ENCODE data around the gene NSUN3.

Gene NSUN3

GRCh38 chr3:94167346-94167745 is 104.5 kb downstream of the NSUN3 start:
- no peak for ATAC-seq
- TF ChIP-seq ZFP30 (CRISPR knock-in tag; IDR thresholded peaks at IDR 0.05) (no peak), SNAI2 (CRISPR knock-in tag; IDR thresholded peaks at IDR 0.05) (no peak), ZNF8 (CRISPR knock-in tag; IDR thresholded peaks at IDR 0.05) (no peak), PPARA (CRISPR knock-in tag; IDR thresholded peaks at IDR 0.05; ENCODE audit: borderline replicate concordance) (no peak), ZC3H10 (CRISPR knock-in tag; IDR thresholded peaks at IDR 0.05) (no peak), ISL1 (CRISPR knock-in tag; IDR thresholded peaks at IDR 0.05) (no peak), BACH2 (CRISPR knock-in tag; IDR thresholded peaks at IDR 0.05; ENCODE audit: borderline replicate concordance) (no peak), ZNF70 (CRISPR knock-in tag; IDR thresholded peaks at IDR 0.05) (no peak), ESRRG (CRISPR knock-in tag; IDR thresholded peaks at IDR 0.05) (no peak), ARNTL (CRISPR knock-in tag; IDR thresholded peaks at IDR 0.05; ENCODE audit: borderline replicate concordance, low read depth) (no peak)
- TF ChIP-seq, protein P1, sequence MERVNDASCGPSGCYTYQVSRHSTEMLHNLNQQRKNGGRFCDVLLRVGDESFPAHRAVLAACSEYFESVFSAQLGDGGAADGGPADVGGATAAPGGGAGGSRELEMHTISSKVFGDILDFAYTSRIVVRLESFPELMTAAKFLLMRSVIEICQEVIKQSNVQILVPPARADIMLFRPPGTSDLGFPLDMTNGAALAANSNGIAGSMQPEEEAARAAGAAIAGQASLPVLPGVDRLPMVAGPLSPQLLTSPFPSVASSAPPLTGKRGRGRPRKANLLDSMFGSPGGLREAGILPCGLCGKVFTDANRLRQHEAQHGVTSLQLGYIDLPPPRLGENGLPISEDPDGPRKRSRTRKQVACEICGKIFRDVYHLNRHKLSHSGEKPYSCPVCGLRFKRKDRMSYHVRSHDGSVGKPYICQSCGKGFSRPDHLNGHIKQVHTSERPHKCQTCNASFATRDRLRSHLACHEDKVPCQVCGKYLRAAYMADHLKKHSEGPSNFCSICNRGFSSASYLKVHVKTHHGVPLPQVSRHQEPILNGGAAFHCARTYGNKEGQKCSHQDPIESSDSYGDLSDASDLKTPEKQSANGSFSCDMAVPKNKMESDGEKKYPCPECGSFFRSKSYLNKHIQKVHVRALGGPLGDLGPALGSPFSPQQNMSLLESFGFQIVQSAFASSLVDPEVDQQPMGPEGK (CRISPR knock-in tag; IDR thresholded peaks at IDR 0.05; ENCODE audit: borderline replicate concordance): no peak

DNA sequence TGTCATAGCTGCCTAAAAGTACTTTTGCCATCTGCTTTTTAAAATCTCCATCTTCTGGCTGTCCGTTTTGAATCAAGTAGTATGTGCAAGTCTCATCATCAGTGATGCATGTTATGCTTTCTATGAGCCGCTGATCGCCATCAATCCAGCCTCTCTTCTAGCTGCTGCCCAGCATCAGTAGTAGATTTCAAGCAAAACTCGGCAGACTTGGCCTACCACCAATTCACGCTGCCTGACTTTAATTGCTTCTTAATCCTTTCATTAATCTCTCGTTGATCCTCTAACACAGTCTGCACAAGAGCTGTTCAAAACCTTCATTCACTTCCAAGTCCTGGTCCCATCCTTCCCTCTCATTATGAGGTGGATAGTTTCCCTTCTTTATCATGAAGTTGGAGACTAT is 104.9 kb downstream of the NSUN3 start:
- TF ChIP-seq, protein P1 (CRISPR knock-in tag; IDR thresholded peaks at IDR 0.05; ENCODE audit: borderline replicate concordance): no peak
- TF ChIP-seq ZNF8 (CRISPR knock-in tag; IDR thresholded peaks at IDR 0.05): no peak
- TF ChIP-seq ZFP3 (CRISPR knock-in tag; IDR thresholded peaks at IDR 0.05): no peak
- no peak for TF ChIP-seq ISL1 (CRISPR knock-in tag; IDR thresholded peaks at IDR 0.05)
- no peak for TF ChIP-seq TCF4 (CRISPR knock-in tag; IDR thresholded peaks at IDR 0.05; ENCODE audit: borderline replicate concordance)
- no peak for TF ChIP-seq OSR1 (CRISPR knock-in tag; IDR thresholded peaks at IDR 0.05)
- no peak for TF ChIP-seq CSDC2 (CRISPR knock-in tag; IDR thresholded peaks at IDR 0.05)
- TF ChIP-seq SNAI2 (CRISPR knock-in tag; IDR thresholded peaks at IDR 0.05): no peak
- TF ChIP-seq ZC3H10 (CRISPR knock-in tag; IDR thresholded peaks at IDR 0.05): no peak
- TF ChIP-seq ESRRG (CRISPR knock-in tag; IDR thresholded peaks at IDR 0.05): no peak
- ATAC-seq: no peak

DNA sequence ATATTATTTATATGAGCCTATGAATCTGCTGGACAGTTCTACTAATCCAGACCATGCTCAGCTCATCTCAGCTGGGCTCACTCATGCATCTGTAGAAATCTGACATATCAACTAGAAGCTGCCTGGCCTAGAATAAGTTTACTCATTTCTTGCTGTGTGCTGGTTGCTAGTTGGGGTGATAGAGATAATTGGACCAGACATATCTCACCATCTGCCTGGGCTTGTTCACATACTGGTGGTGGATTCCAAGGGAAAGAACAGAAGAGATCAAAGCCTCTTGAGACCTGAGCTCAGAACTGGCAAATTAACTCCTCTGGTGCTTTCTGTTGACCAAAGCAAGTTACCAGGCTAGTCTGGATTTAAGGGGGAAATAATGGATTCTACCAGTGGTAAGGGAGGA is 109.1 kb downstream of the NSUN3 start:
- TF ChIP-seq ISL1 (CRISPR knock-in tag; IDR thresholded peaks at IDR 0.05): peak; percentile 45; the same call in 1 of the 2 replicates
- TF ChIP-seq GLIS3 (CRISPR knock-in tag; IDR thresholded peaks at IDR 0.05): no peak

GRCh38 chr3:94172695-94173310 is 109.9 kb downstream of the NSUN3 start:
- ATAC-seq: peak; percentile 35
- TF ChIP-seq, protein P1 (CRISPR knock-in tag; IDR thresholded peaks at IDR 0.05; ENCODE audit: borderline replicate concordance): no peak
- TF ChIP-seq ARNTL (CRISPR knock-in tag; IDR thresholded peaks at IDR 0.05; ENCODE audit: borderline replicate concordance, low read depth) (no peak), ZFP3 (CRISPR knock-in tag; IDR thresholded peaks at IDR 0.05) (no peak), CREB5 (CRISPR knock-in tag; IDR thresholded peaks at IDR 0.05; ENCODE audit: low read depth) (0 out of 2 replicates have a peak, but pooled peaks have one; percentile 28), ZFP30 (CRISPR knock-in tag; IDR thresholded peaks at IDR 0.05) (no peak), ZNF565 (CRISPR knock-in tag; conservative IDR thresholded peaks at IDR 0.05; ENCODE audit: low read depth) (no peak), BACH2 (CRISPR knock-in tag; IDR thresholded peaks at IDR 0.05; ENCODE audit: borderline replicate concordance) (no peak), GLIS3 (CRISPR knock-in tag; IDR thresholded peaks at IDR 0.05) (no peak), ISL1 (CRISPR knock-in tag; IDR thresholded peaks at IDR 0.05) (peak; percentile 92), ZNF70 (CRISPR knock-in tag; IDR thresholded peaks at IDR 0.05) (no peak), ZNF8 (CRISPR knock-in tag; IDR thresholded peaks at IDR 0.05) (no peak), RARB (CRISPR knock-in tag; IDR thresholded peaks at IDR 0.05) (no peak), PPARA (CRISPR knock-in tag; IDR thresholded peaks at IDR 0.05; ENCODE audit: borderline replicate concordance) (no peak), SNAI2 (CRISPR knock-in tag; IDR thresholded peaks at IDR 0.05) (no peak), TOX (CRISPR knock-in tag; IDR thresholded peaks at IDR 0.05; ENCODE audit: borderline replicate concordance) (no peak), CSDC2 (CRISPR knock-in tag; IDR thresholded peaks at IDR 0.05) (no peak)
- TF ChIP-seq, protein P2, sequence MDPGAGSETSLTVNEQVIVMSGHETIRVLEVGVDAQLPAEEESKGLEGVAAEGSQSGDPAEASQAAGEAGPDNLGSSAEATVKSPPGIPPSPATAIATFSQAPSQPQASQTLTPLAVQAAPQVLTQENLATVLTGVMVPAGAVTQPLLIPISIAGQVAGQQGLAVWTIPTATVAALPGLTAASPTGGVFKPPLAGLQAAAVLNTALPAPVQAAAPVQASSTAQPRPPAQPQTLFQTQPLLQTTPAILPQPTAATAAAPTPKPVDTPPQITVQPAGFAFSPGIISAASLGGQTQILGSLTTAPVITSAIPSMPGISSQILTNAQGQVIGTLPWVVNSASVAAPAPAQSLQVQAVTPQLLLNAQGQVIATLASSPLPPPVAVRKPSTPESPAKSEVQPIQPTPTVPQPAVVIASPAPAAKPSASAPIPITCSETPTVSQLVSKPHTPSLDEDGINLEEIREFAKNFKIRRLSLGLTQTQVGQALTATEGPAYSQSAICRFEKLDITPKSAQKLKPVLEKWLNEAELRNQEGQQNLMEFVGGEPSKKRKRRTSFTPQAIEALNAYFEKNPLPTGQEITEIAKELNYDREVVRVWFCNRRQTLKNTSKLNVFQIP (CRISPR knock-in tag; IDR thresholded peaks at IDR 0.05; ENCODE audit: borderline replicate concordance, low read depth): no peak
- TF ChIP-seq, protein P3, sequence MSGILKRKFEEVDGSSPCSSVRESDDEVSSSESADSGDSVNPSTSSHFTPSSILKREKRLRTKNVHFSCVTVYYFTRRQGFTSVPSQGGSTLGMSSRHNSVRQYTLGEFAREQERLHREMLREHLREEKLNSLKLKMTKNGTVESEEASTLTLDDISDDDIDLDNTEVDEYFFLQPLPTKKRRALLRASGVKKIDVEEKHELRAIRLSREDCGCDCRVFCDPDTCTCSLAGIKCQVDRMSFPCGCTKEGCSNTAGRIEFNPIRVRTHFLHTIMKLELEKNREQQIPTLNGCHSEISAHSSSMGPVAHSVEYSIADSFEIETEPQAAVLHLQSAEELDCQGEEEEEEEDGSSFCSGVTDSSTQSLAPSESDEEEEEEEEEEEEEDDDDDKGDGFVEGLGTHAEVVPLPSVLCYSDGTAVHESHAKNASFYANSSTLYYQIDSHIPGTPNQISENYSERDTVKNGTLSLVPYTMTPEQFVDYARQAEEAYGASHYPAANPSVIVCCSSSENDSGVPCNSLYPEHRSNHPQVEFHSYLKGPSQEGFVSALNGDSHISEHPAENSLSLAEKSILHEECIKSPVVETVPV (CRISPR knock-in tag; IDR thresholded peaks at IDR 0.05): no peak

More for the DNA sequence above, 109.1 kb downstream of the NSUN3 start:
- ATAC-seq: peak; percentile 91
